Medulla oblongata (tissue), 1 donor: ENCODE results near the gene TBC1D1.

Experiments
- DNase-seq: peaks from one replicate; pipeline ENCODE4 v3.0.0-alpha.2; 2015; ENCODE audit errors: extremely low spot score

The TBC1D1 gene

GRCh38 chr4:38125816-38126215, 234.9 kb downstream of the TBC1D1 start:
- no peak for DNase-seq

DNA sequence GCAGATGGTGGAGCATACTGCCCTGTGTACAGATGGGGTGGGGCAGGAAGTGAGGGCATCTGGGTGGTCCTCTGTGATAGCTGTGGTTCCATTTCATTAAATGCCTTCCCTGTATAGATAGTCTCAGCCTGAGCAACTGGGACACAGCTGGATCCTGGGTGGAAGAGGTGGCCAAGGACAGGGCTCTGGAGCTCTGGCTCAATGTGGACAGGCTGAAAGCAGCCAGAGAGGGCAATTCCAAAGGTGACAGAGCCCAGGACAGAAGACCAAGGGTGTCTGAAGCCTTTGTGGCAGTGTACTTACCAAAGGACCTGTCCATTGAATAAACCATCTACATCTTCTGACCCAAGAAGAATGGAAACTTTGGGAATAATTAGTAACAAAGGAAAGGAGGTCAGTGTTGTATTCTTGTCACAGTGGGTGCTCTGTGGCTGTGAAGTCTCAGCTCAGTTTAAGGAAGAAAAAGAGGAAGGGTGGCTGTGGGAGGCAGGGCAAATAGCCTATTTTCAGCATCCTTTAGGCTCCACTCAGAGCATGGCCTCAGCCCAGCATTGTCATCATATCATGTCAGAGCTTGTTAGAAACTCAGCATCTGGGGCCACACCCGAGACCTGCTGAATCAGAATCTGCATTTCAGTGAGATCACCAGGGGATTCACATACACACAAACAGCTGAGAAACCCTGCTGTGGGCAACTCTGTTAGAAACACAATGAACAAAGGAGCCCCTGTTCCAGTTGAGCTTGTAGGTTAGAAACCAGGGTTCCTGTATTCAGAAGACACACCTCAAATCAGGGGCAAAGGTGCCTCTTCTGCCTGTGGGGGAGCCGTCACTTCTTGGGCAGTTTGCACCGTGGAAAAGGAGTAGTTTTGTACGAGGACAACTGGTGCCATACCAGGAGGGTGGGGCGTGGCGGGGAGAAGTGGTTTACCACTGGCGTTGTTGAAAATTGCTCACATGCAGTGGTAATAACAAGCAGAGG, 237.9 kb downstream of the TBC1D1 start:
- DNase-seq = peak; percentile 70

- DNase-seq = no peak
Measured at GRCh38 chr4:38129460-38130227, 238.8 kb downstream of the TBC1D1 start.

GRCh38 chr4:38130884-38131283, 240.0 kb downstream of the TBC1D1 start:
- no peak for DNase-seq

GRCh38 chr4:38131371-38132091, 240.6 kb downstream of the TBC1D1 start:
- DNase-seq = no peak

DNA sequence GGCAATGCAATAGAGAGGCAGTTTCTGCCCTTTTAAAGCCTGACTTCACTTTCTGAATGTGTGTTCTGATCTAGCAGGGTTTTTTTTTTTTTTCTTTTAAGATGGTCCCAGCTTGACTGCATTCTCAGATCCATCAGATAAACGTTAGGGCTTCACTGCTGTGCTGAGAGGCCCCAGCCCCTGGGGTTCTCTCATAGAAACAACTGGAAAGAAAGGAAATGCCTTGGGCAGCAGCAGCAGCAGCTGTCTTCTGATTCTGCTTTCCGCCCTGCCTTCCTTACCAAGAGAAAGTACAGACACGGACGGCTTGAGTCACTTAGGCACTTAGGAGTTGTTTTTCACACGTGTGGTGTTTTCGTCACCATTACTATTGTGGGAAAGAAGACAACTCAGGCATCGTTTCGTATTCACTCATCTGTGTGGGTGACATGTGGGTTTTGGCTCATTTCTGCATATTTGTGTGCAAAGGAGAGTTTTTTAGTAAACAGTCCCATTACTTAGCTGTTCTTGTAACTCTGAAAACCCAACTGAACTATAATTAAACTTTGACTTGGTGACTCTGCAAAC, 241.3 kb downstream of the TBC1D1 start:
- DNase-seq = peak; percentile 84

DNA sequence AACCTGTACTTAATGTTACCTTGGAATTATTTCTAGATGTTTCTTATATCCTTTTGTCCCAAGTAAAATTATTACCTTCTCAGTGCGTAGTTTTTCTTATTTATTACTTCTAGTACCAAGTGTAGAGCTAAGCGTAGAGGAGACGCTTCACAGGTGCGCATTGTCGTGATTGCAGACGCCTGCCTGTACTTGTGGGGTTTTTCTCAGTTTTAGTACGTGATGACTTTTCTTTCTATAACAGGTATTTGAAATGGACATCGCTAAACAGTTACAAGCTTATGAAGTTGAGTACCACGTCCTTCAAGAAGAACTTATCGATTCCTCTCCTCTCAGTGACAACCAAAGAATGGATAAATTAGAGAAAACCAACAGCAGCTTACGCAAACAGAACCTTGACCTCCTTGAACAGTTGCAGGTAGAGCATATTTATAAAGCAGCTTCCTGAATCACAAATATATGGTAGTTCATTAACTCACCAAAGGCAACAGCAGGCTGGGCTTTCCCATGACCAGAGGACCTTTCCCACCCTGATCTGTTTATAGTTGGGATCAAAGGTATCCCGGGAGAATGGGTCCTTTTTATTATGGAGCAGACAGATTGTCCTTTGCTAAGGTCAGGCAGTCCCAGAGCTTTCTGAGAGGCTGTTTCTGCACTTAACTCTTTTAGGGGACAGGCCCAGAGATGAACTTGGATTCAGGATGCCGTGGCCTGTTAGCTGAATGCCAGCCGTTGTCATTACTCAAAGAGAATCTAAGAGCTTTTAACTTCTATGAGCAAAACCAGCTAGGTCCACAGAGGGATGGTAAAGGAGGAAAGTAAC, 242.2 kb downstream of the TBC1D1 start:
- DNase-seq = no peak

- DNase-seq = no peak
Measured at GRCh38 chr4:38133711-38134480, 243.0 kb downstream of the TBC1D1 start.

- DNase-seq = no peak
Measured at GRCh38 chr4:38135201-38135600, 244.3 kb downstream of the TBC1D1 start.

DNA sequence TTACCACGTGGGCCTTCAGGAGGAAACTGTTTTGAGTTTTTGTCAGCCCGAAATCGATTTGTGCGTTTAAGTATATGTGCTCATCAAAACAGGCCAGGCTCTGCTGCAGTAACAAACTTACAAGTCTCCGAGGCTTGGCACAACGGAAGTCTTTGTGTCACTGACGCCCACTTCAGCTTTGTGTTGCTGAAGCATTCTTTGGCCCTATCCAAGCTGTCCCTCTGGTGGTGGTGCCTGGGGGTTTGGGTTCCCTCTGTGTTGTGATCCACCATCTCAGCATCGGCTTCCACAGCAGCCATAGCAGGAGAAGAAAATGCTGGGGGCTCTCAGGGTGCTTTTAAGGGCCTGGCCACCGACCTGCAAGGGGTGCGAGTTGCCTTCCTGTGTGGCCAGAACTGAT, 245.7 kb downstream of the TBC1D1 start:
- DNase-seq = no peak

DNA sequence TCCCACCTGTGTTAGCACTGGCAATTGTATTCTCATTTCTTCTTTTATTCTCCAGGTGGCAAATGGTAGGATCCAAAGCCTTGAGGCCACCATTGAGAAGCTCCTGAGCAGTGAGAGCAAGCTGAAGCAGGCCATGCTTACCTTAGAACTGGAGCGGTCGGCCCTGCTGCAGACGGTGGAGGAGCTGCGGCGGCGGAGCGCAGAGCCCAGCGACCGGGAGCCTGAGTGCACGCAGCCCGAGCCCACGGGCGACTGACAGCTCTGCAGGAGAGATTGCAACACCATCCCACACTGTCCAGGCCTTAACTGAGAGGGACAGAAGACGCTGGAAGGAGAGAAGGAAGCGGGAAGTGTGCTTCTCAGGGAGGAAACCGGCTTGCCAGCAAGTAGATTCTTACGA, 246.2 kb downstream of the TBC1D1 start:
- no peak for DNase-seq

DNA sequence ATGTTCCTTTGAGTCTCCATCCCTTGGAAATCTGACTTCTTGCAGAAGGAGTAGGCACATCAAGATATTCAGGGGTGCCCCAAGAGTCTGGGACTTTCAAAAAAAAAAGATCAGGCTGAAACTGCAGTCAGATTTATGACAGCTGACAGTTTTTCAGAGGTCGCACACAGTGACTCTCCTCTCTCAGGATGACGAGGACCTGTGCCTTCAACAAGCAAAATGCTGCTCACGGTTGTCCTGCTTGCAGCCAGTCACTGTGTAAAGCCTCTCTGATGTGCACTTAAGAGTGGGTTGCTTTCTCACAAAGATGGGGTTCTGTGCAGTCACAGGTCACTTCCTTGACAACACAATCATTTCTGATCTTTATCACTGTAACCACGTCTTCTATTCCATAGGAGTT, 247.5 kb downstream of the TBC1D1 start:
- no peak for DNase-seq

DNA sequence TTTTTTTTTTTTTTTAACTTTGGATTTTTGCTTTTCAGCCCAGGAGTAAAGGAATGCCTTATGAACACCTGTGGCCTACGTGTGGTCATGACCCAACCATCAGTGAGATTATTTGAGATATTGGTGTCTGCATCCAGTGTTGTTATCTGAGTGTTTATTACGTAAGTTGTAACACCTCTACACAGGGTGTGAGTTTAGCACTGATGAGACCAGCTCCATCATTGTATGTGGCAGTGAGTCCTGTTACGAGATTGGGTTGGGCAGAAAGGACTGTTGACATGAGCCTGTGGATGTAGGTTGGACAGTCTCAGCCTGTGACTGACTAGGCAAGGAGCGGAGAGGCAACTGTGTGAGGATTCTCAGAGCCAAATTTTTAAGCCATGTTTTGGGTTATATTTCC, 248.3 kb downstream of the TBC1D1 start:
- DNase-seq = no peak

DNA sequence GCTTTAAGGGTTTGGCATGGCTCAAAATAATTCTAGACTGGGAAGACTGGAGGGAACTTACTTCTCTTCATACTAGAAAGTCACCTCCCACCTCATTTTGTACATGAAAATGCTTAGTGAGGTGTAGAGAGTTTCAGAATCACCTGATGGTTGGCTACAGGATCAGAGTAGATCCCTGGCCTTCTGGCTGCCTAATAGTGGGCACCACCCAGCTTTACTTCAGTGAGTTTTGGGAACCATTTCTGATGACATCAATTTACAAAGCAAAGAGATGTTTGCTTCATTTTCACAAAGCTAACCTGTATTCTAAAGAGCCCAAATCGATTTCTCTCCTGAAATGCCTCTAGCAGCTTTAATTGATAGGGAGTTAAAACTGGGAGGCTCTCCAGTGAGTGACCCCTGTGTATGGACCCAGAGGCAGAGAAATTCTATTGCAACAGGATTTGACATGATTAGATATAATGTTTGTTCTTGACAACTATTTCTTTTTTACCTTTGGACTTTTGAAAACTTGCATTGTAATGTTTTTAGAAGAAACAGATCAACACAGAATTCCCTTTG, 249.8 kb downstream of the TBC1D1 start:
- DNase-seq = no peak

- no peak for DNase-seq
Measured at GRCh38 chr4:38141808-38142500, 251.1 kb downstream of the TBC1D1 start.

- DNase-seq = no peak
Measured at GRCh38 chr4:38144031-38144430, 253.1 kb downstream of the TBC1D1 start.

GRCh38 chr4:38145033-38145678, 254.3 kb downstream of the TBC1D1 start:
- no peak for DNase-seq

DNA sequence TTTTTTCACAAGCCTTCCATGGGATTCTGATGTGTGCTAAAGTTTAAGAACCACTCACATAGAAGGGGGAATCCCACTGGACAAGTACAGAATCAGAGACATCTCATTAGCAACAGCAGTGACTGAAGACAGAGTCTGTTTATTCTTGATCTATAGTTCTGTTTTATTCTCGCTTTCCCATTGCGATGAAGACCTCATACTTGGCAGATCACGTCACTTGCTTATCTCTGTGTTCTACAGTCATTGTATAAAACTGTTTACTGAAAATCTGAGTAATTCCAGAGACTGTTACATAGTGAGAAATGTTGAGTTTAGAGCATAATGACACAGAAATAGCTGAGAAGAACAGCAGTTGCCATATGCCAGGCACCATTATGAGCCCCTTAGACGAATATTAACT, 254.9 kb downstream of the TBC1D1 start:
- DNase-seq = no peak

DNA sequence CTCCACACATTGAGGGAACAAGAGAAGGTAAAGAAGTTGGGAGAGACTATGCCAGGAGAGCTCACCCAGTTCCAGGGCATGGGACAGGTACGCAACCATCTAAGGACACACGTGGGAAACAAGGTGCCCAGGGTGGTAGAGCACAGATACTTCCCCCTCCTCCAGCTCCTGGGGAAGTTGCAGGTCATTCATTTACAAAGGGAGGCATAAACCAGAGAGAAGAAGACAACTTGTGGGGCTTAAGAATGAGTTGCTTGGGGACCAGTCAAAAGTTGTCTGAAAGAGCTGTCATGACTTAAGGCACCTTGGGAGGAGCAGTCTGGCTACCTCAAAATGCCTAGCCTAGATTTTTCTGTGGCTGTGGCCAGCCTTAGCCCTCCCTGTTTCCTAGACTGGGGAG, 255.5 kb downstream of the TBC1D1 start:
- no peak for DNase-seq
